8988T (cell line): ENCODE data around the gene ZNF629.

Experiments
- DNase-seq: peaks from one replicate; pipeline ENCODE4 v3.0.0; 2011

The ZNF629 gene

DNA sequence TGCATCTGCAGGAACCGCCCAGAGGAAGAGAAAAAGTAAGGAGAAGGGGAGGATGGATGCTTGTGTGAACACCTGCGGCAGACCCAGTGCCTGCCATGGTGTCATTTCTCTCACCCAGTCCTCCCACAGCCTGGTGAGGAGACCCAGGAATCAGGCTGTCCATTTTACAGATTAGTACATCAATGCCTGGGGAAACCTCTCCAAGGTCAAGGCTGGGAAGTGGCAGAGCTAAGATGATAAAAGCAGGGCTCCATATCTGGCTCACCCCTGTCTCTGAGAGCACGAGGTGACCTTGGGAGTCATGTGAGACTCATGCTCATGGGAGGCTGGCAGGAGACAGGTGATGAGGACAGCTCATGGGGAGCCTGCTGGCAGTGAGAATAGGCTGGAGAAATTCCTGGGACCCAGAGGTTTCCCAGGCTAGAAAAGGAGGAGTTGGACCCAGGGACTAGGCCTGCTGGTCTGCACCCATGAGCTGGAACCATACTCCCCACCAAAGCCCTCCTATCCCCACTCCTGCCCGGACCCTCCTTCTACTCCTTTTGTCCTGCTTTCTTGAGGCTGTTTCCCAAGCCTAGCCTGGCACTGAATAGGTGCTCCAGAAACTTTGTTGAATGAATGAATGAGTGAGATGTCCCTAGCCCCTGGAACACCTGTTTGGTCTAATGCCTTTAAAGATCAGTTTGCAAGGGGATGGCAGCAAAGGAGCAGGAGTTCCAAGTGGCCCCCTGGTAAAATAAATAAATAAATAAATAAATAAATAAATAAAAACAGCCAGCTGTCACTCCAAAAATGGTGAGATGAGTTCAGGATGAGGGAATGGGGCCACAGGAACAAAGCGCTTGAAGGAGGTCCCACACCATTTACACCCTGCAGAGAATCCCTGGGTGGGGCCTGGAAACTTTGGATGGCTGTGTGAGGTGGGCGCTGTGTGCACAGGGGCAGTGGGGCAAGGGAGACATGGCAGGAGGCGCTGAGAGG, 1.6 kb downstream of the ZNF629 start:
- DNase-seq, result no peak

DNA sequence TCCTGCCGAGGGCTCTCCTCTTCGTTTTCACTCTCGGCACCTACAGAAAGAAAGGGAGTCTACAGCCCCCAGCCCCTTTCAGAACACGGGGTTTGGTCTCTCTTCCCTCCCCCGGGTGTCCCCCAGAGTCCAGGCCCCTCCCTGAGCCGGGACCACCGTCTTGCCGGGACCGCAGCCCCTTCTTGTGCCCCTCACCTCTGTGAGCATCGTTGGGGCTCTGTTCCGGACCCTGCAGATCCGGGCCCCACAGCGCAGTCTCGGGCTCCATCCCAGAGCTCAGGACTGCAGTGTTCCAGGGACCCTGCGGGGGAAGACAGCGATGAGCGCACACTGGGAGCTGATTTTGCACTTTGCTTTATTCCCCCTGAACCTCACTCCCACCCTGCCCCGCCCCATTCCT, 2.8 kb downstream of the ZNF629 start:
- no peak for DNase-seq

DNA sequence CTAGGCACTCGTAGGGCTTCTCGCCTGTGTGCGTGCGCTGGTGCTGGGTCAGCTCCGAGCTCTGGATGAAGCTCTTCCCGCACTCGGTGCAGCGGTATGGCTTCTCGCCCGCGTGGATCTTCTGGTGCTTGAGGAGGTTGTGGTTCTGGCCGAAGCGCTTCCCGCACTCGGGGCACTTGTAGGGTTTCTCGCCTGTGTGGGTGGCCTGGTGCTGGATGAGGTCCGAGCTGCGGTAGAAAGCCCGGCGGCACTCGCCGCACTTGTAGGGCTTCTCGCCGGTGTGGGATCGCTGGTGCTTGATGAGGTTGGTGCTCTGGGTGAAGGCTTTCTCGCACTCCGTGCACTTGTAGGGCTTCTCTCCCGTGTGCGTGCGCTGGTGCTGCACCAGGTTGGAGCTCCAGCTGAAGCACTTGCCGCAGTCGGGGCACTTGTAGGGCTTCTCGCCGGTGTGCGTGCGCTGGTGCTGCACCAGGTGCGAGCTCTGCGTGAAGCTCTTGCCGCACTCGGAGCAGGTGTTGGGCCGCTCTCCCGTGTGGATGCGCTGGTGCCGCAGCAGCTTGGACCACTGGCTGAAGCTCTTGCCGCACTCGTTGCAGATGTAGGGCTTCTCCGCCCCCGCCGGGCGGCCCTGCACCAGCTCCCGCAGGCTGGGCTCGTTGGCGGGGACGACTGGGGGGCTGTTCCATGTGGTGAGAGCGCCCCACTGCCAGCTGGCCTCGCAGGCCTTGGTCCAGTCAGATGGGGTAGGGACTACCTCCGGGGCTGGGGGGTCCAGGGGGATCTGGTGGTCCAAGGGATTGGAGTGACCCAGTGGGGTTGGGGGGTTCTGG, 3.5 kb downstream of the ZNF629 start:
- no peak for DNase-seq

DNA sequence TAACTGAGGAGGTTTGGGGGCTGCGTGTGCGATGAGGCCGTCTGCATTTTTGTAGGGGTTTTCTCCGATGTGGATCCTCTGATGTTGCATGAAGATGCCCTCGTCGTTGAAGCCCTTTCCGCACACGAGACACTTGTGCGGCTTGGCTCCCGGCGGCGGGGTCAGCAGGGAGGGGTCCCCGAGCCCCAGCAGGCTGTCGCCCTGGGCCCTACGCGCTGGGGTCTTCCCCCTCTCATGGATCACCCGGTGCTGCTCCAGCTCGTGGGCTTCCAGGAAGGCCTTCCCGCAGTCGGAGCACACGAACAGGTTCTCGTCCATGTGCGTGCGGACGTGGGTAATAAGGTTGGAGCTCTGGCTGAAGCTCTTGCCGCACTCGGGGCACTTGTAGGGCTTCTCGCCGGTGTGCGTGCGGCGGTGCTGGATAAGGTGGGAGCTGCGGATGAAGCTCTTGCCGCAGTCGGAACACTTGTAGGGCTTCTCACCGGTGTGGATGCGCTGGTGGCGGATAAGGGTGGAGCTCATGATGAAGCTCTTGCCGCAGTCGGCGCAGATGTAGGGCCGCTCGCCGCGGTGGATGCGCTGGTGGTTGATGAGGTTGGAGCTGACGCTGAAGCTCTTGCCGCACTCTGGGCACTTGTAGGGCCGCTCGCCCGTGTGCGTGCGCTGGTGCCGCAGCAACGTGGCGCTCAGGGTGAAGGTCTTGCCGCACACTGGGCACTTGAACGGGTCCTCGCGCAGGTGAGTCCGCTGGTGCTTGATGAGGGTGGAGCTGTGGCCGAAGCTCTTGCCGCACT, 4.3 kb downstream of the ZNF629 start:
- DNase-seq, result no peak

DNA sequence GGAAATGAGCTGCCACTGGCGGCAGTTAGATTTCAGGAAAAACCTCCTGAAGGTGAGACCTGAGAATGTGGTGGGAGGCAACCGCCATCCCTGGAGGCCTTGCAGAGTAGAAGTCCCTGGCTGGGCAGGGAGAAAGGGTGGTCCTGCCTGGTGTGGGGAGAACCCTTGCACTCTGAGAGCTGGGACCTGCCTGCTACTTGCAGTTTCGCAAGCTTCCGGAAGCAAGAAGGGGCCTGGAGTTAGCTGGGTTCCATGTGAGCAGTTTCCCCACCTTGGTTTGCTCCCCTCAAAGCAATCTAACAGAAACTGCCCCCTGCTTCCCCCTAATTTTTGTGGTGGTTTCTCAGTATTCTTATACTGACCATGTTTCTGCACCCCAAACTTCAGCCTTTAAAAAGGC, 6.5 kb downstream of the ZNF629 start:
- DNase-seq, result no peak

DNA sequence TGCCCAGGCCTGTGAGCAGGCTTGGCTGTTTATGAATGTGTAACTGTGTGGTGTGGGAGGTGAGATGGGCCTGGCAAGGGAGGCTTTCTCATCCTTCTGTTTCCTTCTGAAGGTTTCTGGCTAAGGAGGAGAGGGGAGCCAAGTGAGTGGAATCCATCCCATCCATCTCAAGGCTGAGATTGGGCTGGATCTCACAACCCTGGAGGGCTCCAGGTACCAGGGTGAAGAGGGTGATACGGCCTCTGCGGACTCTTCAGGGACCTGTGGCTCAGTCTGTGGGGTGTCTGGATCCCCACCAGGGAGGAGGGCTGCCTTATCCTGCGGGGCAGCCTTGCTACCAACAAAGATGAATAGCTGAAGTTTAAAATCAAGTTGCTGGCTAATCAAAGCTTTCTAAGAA, 7.0 kb downstream of the ZNF629 start:
- no peak for DNase-seq

DNA sequence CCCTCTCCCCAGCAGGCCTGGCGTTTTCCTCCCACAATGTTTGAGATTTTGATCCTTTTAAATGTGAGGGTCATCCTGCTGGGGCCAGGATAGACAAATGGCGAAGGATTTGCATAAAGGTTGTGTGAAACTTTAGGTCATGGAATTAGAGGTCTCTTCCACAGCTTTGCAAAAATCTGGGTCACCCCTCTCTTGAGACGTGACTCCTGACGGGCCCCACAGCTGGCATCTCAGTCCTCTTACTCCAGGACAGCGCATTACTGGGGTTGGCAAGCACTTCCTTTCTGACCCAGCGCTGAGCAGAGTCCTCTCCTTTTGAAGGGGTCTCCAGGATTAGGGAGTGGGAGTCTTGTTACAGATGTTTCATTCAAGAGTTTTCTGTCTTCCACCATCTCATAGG, 7.4 kb downstream of the ZNF629 start:
- no peak for DNase-seq

DNA sequence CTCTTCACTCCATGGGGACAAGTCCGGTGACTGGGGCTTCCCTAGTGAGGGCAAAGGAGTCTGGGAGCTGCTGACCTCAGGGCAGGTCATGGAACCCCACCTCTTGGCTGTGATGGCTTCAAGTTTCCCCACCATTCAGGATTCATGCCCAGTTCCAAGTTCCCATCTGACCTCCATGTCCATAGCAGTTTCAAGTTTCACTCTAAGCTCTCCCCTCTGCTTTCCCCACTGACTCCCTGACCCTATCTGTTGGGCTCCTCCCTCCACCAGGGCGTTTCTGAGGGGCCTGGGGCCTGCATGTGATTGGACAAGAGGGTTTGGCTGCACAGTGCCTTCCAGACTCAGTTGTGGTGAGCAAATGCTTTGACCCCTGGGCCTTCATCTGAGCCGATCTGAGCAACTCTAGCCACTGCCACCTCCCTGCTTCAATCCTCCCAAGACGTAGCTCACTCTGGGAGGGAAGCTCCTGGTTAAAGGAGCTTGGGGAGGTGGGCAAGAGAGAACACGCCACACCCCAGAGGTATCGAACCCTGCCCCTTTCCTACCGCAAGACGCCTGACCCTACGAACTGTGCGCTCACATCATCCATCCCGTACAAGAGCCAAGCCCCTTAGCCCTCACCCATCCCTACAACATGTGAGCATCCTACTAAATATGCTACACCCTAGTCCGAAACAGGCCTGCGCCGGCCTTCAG, 8.3 kb downstream of the ZNF629 start:
- no peak for DNase-seq

DNA sequence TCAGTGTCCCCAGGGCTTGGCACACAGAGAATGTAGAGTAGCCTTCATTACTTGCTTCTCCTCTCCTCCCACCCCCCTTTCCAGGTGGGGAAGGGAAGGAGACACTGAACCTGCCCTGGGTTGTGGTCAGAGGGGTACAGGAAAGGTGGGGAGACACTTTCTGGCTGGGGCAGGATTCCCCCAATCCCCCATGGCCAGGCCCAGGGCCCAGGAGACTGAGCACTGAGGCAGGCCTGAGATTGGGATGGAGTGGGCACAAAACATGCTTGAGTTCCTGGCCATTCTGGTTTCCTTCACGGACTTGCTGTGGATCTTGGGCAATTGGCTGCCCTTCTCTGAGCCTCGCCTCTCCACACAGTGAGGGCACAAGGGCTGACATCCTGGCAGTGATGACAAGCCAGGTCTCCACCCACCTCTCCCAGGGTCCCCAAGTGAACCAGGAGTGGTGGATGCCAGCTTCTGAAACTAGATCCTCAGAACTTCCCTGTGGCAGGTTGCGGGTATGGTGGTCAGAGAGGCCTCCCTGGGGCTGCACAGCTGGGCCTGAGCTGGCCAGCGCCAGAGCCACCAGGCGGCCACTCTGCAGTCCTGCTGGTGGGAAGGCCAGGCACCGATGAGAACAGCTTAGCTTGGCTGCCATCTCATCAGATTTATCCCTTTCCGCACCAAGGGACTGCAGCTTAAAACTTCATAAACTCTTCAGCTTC, 9.3 kb downstream of the ZNF629 start:
- no peak for DNase-seq

DNA sequence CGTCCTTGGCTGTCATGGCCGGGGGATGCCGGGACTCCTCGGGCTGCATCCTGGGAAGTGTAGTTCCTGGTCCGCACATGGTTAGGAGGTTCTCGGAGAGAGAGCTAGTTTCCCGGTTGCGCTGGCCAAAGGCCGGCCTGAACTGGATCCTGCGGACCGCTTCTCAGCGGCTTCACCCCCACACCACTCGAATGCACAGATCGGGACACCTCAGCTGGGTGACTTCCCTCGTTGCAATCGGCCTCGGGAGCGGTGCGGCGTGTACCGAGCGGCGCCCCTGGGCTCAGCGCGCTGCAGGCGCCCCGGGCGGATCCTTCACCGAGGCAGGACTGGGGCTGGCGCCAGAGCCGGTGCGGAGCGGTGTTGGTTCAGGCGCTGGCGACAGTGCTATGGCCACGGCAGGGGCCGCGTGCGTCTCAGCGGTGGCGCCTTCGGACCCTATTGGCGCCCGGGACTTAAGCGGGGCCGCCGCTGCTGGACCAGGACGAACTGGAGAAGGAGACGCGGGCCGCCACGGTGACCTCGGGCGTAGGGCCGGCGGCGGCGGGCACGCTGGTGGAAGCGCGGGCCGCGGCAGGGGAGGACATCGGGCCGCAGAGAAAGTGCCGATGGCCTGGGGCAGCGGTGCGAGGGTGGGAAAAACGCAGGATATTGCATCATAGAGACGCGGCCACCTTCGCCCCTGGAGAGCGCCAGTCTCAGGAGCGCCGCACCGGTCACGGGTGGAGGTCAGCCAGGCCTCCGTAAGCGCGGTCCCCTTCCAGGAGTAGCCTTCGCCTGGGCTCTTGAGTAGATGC, 11.4 kb downstream of the ZNF629 start:
- DNase-seq, result peak; percentile 89

DNA sequence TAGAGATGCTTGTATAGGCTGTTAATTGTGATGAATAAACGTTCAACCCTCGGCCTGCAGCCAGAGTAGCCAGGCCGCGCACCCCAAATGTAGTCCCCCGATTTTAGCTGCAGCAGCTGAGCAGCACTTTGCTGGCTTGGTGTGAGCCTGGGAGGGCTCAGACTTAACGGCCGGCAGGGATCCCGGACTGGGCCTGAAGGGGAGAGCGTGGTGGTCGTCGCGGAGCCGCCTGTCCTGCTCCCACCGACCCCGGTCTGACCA, 11.9 kb downstream of the ZNF629 start:
- DNase-seq, result no peak

DNA sequence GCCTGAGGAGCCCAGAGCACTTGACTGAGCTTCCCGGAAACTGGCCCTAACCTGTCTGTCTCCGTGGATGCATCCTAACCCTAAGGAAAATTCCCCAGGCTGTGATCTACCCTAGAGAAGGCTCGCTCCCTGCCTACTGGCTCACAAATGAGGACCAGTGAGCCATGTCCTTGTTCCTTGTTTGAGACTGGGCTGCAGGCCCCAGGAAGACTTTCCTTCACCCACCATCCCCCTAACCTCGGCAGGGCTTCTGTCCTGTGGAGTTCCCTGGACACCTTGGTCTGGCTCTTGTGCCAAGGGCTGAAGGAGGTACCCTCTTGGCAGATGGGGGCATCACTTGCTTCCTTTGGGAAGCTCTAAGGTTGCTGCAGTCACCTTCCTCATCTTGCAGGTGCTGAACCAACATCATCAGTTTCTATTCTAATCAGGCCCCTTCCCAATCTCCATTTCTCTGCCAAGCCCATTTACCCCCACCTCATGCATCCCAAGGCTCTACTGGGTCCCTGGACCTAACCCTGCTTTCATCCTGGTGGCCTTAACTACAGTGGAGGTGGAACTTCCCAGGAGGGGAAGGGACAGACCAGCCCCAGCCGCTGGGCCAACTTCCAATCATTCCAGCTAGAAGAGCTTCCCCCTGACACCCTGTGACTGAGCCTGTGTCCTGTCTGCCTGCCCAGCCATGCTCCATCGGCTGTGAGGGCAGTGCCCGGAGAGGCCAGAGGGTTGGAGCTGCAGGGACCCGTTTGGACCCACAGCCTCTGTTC, 12.5 kb downstream of the ZNF629 start:
- no peak for DNase-seq

DNA sequence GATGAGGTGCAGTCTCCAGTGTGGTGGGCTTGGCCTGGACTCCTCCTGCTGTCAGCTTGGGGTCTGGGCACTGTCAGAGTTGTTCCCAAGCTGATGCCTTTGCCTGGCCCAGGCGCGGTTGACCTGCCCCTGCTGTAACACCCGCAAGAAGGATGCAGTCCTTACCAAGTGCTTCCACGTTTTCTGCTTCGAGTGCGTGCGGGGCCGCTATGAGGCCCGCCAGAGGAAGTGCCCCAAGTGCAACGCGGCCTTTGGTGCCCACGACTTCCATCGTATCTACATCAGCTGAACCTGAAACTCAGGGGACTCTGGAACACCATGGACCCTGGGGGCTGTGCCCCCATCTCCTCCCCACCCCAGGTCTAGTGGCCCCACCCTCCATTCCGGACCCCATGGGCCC, 13.2 kb downstream of the ZNF629 start:
- no peak for DNase-seq

DNA sequence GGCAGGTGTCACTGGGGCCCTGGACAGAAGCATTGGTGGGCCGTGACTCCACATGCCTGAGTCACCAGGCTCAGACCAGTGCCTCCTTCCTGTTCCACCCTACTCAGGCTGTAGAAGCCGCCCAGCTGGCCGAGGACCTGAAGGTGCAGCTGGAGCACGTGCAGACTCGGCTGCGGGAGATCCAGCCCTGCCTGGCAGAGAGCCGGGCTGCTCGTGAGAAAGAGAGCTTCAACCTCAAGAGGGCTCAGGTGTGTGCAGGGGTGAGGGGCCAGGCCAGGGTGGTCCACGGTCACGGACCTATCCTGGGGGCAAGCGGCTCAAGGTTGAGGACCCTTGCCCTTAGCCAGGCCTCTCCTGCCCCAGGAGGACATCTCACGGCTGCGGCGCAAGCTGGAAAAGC, 15.3 kb downstream of the ZNF629 start:
- DNase-seq, result no peak

DNA sequence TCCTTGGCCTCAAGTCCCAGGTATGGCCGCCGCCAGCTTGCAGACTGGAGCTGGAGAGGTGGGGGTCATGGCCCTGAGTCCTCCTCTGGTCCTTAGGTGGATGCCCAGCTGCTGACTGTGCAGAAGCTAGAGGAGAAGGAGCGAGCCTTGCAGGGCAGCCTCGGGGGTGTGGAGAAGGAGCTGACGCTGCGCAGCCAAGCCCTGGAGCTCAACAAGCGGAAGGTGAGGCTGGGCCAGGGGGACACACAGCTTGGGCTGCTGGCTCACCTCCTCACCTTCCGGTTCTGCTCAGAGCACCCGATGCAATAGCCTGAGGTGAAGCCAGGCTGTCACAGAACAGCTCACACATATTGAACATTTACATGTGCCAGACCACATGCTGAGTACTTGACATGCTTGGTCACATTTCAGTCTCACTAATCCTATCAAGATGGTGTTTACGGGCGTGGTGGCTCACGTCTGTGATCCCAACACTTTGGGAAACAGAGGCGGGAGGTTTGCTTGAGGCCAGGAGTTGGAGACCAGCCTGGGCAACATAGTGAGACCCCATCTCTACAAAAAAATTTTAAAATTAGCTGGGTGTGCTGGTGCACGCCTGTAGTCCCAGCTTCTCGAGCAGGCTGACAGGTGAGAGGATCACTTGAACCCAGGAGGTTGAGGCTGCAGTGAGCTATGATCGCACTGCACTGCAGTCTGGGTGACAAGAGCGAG, 17.5 kb downstream of the ZNF629 start:
- DNase-seq, result no peak

DNA sequence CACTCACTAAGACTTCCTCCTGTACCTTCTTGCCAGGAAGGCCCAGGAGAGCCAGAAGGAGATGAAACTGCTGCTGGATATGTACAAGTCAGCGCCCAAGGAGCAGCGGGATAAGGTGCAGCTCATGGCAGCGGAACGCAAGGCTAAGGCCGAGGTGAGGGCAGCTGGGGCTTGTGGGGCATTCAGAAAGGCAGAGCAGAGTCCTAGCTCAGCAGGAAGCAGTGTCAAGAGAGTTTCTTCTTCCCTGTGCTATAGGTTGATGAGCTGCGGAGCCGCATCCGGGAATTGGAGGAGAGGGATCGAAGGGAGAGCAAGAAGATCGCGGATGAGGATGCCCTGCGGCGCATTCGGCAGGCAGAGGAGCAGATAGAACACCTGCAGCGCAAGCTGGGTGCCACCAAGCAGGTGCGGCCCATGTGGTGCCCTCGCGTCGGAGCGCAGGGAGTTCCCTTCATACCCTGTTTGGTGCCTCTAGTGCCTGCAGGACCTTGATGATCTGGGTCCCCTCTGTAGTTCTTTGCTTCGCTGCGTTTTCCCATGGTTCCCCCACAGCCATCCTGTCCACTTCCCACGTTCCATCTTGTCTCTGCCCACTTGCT, 18.3 kb downstream of the ZNF629 start:
- no peak for DNase-seq

DNA sequence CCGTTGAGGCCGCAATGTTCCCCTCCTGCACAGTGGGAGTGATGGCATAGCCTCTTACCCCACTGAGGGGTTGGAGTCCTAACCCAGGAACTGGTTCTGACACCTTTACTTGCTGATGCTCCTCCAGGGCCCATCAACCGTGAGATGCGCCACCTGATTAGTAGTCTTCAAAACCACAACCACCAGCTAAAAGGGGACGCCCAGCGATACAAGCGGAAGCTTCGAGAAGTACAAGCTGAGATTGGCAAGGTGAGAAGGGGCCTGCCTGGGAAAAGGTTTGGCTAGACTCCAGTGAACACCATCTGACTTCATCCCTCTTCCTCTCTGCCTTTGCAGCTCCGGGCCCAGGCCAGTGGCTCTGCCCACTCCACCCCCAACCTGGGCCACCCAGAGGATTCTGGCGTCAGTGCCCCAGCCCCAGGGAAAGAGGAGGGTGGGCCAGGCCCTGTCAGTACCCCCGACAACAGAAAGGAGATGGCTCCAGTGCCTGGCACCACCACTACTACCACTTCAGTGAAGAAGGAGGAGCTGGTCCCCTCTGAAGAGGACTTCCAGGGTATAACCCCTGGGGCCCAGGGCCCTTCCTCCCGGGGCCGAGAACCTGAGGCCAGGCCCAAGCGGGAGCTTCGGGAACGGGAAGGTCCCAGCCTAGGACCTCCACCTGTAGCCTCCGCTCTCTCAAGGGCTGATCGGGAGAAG, 19.1 kb downstream of the ZNF629 start:
- DNase-seq, result no peak

DNA sequence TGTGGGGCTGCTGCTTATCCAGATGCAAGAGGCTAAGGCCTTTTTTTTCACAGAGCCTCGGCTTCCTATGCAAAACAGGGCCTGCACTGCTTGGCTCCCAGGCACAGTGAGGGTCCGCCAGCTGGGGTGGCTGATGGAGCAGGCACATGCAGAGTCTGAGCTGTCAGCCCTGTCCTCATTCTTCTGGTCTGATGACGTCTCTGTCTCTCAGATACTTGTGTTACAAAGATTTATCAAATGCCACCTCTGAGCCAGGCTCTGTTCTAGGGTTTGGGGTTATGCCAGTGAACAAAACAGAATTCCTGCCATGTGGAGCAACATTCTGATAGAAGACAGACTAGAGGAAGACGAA, 20.1 kb downstream of the ZNF629 start:
- DNase-seq, result no peak
